K562 (cell line): ENCODE measurements around the gene PYHIN1.

Source experiments
- MYNN ChIP-seq, 2 experiments: sonication (generic); formaldehyde crosslinking in 1 of 2; IDR thresholded peaks; 2 replicates each; pipeline versions ENCODE4 v1.5.0 to v1.6.1; 2016 to 2020; ENCODE audit warnings: antibody characterized with exemption in 1 of 2, missing genetic modification reagents in 1 of 2
- SRSF3 ChIP-seq: fragments of 200-400 bp; formaldehyde crosslinking; IDR thresholded peaks from 2 replicates; pipeline ENCODE4 v1.6.1; 2016; ENCODE audit warnings: mild to moderate bottlenecking, low read length, moderate library complexity; ENCODE audit not compliant: insufficient read depth
- ZC3H11A ChIP-seq: IDR thresholded peaks from 2 replicates; pipeline ENCODE4 v1.6.1; 2012; ENCODE audit warnings: low read depth, low read length, improper control_type of control experiment
- TF ChIP-seq, protein P1 (sequence below), 2 experiments: IDR thresholded peaks in 1 of 2; conservative IDR thresholded peaks in 1 of 2; 2 replicates each; pipeline ENCODE4 v1.6.1; 2016; ENCODE audit warnings: low read depth in 2 of 2, mild to moderate bottlenecking in 1 of 2, missing compliant biosample characterization in 1 of 2, missing genetic modification characterization in 1 of 2, moderate library complexity in 1 of 2

DNA sequence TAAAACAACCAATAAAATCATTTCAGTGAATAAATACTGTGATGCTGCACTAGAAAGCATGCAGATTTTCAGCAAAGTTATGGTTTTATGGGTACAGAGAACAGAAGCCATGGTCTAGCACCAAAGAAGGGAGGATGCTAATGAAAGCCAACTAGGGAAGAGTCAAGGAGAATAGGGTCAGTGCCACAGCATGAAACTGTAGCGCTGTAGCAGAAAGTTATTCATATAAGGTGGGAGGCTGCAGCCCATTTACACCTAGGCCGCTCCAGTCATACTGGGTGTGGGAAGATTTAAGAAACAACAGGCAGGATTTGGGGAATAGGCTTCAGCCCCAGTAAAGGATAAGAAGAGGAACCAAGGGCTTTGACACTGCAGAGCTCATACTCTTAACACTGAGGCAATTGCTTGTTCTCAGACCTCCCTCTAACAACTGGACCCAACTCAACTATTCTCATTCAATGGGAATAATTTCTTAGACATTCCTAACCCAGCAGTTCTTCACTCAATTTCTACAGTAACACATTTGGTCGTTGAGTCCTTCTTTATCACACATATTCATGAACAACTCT, 82.7 kb downstream of the PYHIN1 start:
- TF ChIP-seq MYNN (IDR thresholded peaks at IDR 0.05) (no peak), MYNN (CRISPR knock-in tag; IDR thresholded peaks at IDR 0.05) (no peak), SRSF3 (no peak), ZC3H11A (no peak)
- TF ChIP-seq, protein P1, sequence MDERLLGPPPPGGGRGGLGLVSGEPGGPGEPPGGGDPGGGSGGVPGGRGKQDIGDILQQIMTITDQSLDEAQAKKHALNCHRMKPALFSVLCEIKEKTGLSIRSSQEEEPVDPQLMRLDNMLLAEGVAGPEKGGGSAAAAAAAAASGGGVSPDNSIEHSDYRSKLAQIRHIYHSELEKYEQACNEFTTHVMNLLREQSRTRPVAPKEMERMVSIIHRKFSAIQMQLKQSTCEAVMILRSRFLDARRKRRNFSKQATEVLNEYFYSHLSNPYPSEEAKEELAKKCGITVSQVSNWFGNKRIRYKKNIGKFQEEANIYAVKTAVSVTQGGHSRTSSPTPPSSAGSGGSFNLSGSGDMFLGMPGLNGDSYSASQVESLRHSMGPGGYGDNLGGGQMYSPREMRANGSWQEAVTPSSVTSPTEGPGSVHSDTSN (CRISPR knock-in tag; IDR thresholded peaks at IDR 0.05; ENCODE audit: low read depth), result no peak
- TF ChIP-seq, protein P1 (tag; conservative IDR thresholded peaks at IDR 0.05; ENCODE audit: low read depth), result no peak
